HG02852 (cell line): ENCODE results near the gene UTP25.
"Not testable (repeated sequence)": the region's sequence is repeated elsewhere in the genome, so short reads cannot be mapped to it uniquely, and the experiment has no call there.

Experiments used
- ATAC-seq: cut with Tn5 transposase; IDR thresholded peaks from one replicate; pipeline ENCODE4 v1.9.1; 2021; ENCODE audit warnings: mild to moderate bottlenecking, moderate library complexity; ENCODE audit not compliant: unreplicated experiment

The UTP25 gene

GRCh38 chr1:209870151-209870831 lies 42.5 kb downstream of the UTP25 start:
- ATAC-seq, result no peak

- no peak for ATAC-seq
Measured at GRCh38 chr1:209871006-209871405, 43.2 kb downstream of the UTP25 start.

- ATAC-seq, result no peak
Measured at GRCh38 chr1:209871430-209871829, 43.7 kb downstream of the UTP25 start.

GRCh38 chr1:209873067-209873799 lies 45.5 kb downstream of the UTP25 start:
- no peak for ATAC-seq

GRCh38 chr1:209875515-209875914 lies 47.7 kb downstream of the UTP25 start:
- ATAC-seq, result no peak

GRCh38 chr1:209876078-209876800 lies 48.5 kb downstream of the UTP25 start:
- no peak for ATAC-seq

GRCh38 chr1:209877087-209877764 lies 49.5 kb downstream of the UTP25 start:
- ATAC-seq, result no peak

GRCh38 chr1:209878964-209879363 lies 51.2 kb downstream of the UTP25 start:
- ATAC-seq, result no peak

- ATAC-seq, result no peak
Measured at GRCh38 chr1:209879539-209879938, 51.8 kb downstream of the UTP25 start.

- ATAC-seq, result no peak
Measured at GRCh38 chr1:209880031-209880430, 52.3 kb downstream of the UTP25 start.

- ATAC-seq, result no peak
Measured at GRCh38 chr1:209881619-209882018, 53.8 kb downstream of the UTP25 start.

- ATAC-seq, result no peak
Measured at GRCh38 chr1:209882286-209882685, 54.5 kb downstream of the UTP25 start.

- no peak for ATAC-seq
Measured at GRCh38 chr1:209882942-209883340, 55.2 kb downstream of the UTP25 start.

GRCh38 chr1:209883341-209883971 lies 55.7 kb downstream of the UTP25 start:
- no peak for ATAC-seq

- no peak for ATAC-seq
Measured at GRCh38 chr1:209884249-209884648, 56.5 kb downstream of the UTP25 start.

GRCh38 chr1:209884665-209885117 lies 56.9 kb downstream of the UTP25 start:
- ATAC-seq, result peak; percentile 83

- ATAC-seq, result no peak
Measured at GRCh38 chr1:209885403-209886218, 57.8 kb downstream of the UTP25 start.

GRCh38 chr1:209886219-209886536 lies 58.4 kb downstream of the UTP25 start:
- no peak for ATAC-seq

- ATAC-seq, result not testable (repeated sequence)
Measured at GRCh38 chr1:209888291-209889076, 60.7 kb downstream of the UTP25 start.
